Gastroesophageal sphincter (tissue), 3 donors: ENCODE measurements around the gene TBC1D22B.

Experiments used
- EP300 ChIP-seq: sonication (generic); formaldehyde crosslinking; IDR thresholded peaks from one replicate; pipeline ENCODE4 v1.6.1; 2017; ENCODE audit warnings: antibody characterized with exemption, mild to moderate bottlenecking
- POLR2A ChIP-seq, 2 donors: fragments of 450-650 bp; IDR thresholded peaks; one replicate each; pipeline ENCODE4 v1.6.1; 2017; ENCODE audit warnings: antibody characterized with exemption in 2 of 2, mild to moderate bottlenecking in 2 of 2, moderate library complexity in 1 of 2
- POLR2AphosphoS5 ChIP-seq: sonication (generic); formaldehyde crosslinking; IDR thresholded peaks from one replicate; pipeline ENCODE4 v1.6.1; 2017; ENCODE audit warnings: antibody characterized with exemption
- TF ChIP-seq, protein P1 (sequence below), 4 experiments: fragments of 200-600 bp in 2 of 4; fragments of 450-650 bp in 2 of 4; sonication (generic) in 1 of 4; IDR thresholded peaks; one replicate each; pipeline ENCODE4 v1.5.1; 2017 to 2019; ENCODE audit warnings: antibody characterized with exemption in 4 of 4, mild to moderate bottlenecking in 2 of 4, moderate library complexity in 2 of 4

DNA sequence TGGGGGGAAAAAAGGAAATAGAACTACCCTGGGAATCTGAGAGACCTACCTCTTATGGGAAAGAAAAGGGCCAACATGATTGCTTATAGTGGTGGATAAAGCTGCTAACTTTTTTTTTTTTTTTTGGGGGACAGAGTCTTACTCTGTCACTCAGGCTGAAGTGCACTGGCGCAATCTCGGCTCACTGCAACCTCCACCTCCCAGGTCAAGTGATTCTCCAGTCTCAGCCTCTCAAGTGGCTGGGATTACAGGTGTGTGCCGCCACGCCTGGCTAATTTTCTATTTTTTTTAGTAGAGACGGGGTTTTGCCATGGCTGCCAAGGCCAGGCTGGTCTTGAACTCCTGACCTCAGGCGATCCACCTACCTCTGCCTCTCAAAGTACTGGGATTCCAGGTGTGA lies 39.5 kb upstream of the TBC1D22B start:
- TF ChIP-seq, protein P1, sequence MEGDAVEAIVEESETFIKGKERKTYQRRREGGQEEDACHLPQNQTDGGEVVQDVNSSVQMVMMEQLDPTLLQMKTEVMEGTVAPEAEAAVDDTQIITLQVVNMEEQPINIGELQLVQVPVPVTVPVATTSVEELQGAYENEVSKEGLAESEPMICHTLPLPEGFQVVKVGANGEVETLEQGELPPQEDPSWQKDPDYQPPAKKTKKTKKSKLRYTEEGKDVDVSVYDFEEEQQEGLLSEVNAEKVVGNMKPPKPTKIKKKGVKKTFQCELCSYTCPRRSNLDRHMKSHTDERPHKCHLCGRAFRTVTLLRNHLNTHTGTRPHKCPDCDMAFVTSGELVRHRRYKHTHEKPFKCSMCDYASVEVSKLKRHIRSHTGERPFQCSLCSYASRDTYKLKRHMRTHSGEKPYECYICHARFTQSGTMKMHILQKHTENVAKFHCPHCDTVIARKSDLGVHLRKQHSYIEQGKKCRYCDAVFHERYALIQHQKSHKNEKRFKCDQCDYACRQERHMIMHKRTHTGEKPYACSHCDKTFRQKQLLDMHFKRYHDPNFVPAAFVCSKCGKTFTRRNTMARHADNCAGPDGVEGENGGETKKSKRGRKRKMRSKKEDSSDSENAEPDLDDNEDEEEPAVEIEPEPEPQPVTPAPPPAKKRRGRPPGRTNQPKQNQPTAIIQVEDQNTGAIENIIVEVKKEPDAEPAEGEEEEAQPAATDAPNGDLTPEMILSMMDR (IDR thresholded peaks at IDR 0.05), result no peak
- no peak for TF ChIP-seq POLR2A (IDR thresholded peaks at IDR 0.05)
- no peak for TF ChIP-seq POLR2AphosphoS5
- no peak for TF ChIP-seq EP300
